Glutamatergic neuron (in vitro differentiated cells): Measurements from ENCODE around the gene OGFOD3. TPM values are rescaled to one million over a fixed set of nuclear protein-coding genes. Genes with fewer than 3 reads are reported as not detected.
"Not testable (repeated sequence)": the region's sequence is repeated elsewhere in the genome, so short reads cannot be mapped to it uniquely, and the experiment has no call there.

Experiments used
- DNase-seq: peaks from one replicate; pipeline ENCODE4 v3.0.0; 2022
- H3K27ac Mint-ChIP-seq: one replicate; pipeline ENCODE4 v1.8.0; 2020; ENCODE audit warnings: mild to moderate bottlenecking, mixed read lengths, inconsistent platforms; ENCODE audit not compliant: unreplicated experiment
- H3K27me3 Mint-ChIP-seq: one replicate; pipeline ENCODE4 v1.8.0; 2020; ENCODE audit warnings: mild to moderate bottlenecking, moderate library complexity, mixed read lengths, inconsistent platforms; ENCODE audit not compliant: unreplicated experiment
- H3K36me3 Mint-ChIP-seq: one replicate; pipeline ENCODE4 v1.8.0; 2020; ENCODE audit warnings: mild to moderate bottlenecking, mixed read lengths, inconsistent platforms; ENCODE audit not compliant: unreplicated experiment
- H3K4me1 Mint-ChIP-seq: one replicate; pipeline ENCODE4 v1.8.0; 2020; ENCODE audit warnings: mild to moderate bottlenecking, low read depth, mixed read lengths, inconsistent platforms; ENCODE audit not compliant: unreplicated experiment
- H3K4me3 Mint-ChIP-seq: one replicate; pipeline ENCODE4 v1.8.0; 2020; ENCODE audit warnings: mild to moderate bottlenecking, mixed read lengths, inconsistent platforms; ENCODE audit not compliant: unreplicated experiment
- H3K9me3 Mint-ChIP-seq: one replicate; pipeline ENCODE4 v1.8.0; 2020; ENCODE audit warnings: mild to moderate bottlenecking, moderate library complexity, mixed read lengths, inconsistent platforms; ENCODE audit not compliant: unreplicated experiment
- total RNA-seq: library from RNA; stranded (reverse); fragmentation: NEBNext Ultra II Directional; extraction: Animal tissue kit (Norgen Biotek cat#: 25700); gene quantifications from one replicate; pipeline ENCODE4 v1.2.1, GENCODE V29; 2021; ENCODE audit not compliant: unreplicated experiment
- TF ChIP-seq, protein P1 (sequence below): fragments of 200-600 bp; sonication (generic); IDR thresholded peaks from one replicate; pipeline ENCODE4 v1.5.0; 2021; ENCODE audit not compliant: partially characterized antibody, unreplicated experiment

OGFOD3 gene
- total RNA-seq, 1 donor from 2014 or later, result 23.0 TPM

DNA sequence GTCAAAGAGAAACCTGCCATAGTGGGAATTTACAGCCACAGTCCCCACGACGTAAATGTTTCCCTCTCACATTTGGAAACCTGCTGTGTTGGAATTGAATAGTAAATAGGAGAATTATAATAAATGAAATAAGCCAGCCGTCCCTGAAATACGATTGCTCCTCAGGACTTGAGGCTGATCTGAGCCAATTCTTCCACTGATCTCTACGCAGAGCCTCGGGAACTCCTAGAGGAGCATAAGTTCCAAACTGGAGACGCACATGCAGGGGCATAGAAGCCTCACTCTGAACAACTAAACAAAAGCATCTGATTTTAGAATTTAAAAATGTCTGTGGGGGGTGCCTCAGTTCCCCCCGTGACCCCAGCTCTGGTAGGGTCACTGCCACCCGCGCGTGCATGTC is 69.5 kb downstream of the OGFOD3 start:
- TF ChIP-seq, protein P1, sequence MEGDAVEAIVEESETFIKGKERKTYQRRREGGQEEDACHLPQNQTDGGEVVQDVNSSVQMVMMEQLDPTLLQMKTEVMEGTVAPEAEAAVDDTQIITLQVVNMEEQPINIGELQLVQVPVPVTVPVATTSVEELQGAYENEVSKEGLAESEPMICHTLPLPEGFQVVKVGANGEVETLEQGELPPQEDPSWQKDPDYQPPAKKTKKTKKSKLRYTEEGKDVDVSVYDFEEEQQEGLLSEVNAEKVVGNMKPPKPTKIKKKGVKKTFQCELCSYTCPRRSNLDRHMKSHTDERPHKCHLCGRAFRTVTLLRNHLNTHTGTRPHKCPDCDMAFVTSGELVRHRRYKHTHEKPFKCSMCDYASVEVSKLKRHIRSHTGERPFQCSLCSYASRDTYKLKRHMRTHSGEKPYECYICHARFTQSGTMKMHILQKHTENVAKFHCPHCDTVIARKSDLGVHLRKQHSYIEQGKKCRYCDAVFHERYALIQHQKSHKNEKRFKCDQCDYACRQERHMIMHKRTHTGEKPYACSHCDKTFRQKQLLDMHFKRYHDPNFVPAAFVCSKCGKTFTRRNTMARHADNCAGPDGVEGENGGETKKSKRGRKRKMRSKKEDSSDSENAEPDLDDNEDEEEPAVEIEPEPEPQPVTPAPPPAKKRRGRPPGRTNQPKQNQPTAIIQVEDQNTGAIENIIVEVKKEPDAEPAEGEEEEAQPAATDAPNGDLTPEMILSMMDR, result no peak
- Mint-ChIP-seq H3K4me3 (no peak overlapping the region), H3K4me1 (no peaks in the 10 kb centered on the region), H3K27ac (no peak overlapping the region), H3K9me3 (no peaks in the 10 kb centered on the region), H3K36me3 (no peaks in the 10 kb centered on the region), H3K27me3 (peaks cover 2% of the 10 kb centered on the region)
- no peak for DNase-seq

DNA sequence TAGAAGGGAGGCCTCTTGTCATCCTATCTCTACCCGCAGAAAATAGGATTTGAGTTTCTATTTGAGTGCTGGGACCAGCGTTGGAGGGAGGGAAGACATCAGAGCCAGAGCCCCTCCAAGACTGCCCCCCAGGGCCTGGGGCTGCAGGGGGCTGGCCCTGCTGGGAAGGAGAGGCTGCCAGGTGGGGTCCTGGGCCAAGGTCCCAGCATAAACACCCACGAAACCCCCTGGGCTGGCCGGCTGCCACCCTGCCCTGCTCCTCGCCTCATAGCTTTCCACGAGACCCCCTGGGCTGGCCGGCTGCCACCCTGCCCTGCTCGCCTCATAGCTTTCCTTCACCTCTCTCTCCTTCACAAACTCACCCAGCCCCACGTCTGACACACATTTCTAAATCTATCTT is 70.0 kb downstream of the OGFOD3 start:
- H3K27ac Mint-ChIP-seq, result no peak overlapping the region
- no peaks in the 10 kb centered on the region for H3K9me3 Mint-ChIP-seq
- H3K4me1 Mint-ChIP-seq, result no peaks in the 10 kb centered on the region
- DNase-seq, result no peak
- TF ChIP-seq, protein P1, result no peak
- H3K36me3 Mint-ChIP-seq, result no peaks in the 10 kb centered on the region
- H3K27me3 Mint-ChIP-seq, result peaks cover 2% of the 10 kb centered on the region
- H3K4me3 Mint-ChIP-seq, result no peak overlapping the region

DNA sequence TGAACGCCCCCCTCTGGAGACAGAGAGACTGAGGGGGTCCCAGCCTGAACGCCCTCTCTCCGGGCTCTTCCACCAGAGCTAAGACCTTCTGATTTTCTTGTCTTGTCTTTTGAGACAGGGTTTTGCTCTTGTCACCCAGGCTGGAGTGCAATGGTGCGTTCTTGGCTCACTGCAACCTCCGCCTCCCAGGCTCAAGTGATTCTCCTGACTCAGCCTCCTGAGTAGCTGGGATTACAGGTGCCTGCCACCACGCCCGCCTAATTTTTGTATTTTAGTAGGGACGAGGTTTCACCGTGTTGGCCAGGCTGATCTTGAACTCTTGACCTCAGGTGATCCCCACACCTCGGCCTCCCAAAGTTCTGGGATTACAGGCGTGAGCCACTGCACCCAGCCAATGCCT is 70.4 kb downstream of the OGFOD3 start:
- H3K4me3 Mint-ChIP-seq, H3K27me3 Mint-ChIP-seq, DNase-seq, H3K36me3 Mint-ChIP-seq, H3K27ac Mint-ChIP-seq, H3K9me3 Mint-ChIP-seq, H3K4me1 Mint-ChIP-seq: not testable (repeated sequence)

DNA sequence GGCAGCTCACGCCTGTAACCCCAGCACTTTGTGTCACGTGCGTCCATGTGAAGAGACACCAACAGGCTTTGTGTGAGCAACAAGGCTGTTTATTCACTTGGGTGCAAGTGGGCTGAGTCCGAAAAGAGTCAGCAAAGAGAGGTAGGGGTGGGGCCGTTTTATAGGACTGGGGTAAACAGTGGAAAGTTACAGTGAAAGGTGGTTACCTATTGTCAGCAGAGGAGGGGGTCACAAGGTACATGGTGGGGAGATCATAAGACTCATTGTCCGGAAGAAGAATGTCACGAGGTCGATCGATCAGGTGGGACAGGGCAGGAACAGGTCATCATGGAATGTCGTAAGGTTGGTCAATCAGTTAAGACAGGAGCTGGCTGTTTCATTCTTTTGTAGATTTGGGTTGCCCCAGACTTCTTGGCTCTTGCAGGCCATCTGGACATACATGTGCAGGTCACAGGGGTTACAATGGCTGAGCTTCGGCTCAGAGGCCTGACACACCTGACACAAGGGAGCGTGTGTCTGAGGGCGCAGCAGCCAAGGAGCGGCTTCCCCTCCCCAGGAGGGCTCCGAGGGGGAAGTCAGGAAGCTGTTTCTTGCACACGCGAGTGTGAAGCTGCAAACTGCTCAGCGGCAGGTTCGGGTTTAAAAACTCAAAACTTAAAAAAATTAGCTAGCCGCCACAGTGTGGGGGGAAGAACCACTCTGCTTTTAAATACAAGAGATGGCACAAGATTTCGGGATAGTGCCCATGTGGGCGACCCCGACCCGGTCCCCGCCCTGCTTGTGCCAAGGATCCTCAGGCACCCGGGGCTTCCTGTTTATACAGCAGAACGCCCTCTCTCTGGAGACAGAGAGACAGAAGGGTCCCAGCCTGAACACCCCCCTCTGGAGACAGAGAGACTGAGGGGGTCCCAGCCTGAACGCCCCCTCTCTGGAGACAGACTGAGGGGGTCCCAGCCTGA is 71.8 kb downstream of the OGFOD3 start:
- Mint-ChIP-seq H3K9me3 (no peaks in the 10 kb centered on the region), H3K4me3 (no peak overlapping the region)
- TF ChIP-seq, protein P1, result no peak

DNA sequence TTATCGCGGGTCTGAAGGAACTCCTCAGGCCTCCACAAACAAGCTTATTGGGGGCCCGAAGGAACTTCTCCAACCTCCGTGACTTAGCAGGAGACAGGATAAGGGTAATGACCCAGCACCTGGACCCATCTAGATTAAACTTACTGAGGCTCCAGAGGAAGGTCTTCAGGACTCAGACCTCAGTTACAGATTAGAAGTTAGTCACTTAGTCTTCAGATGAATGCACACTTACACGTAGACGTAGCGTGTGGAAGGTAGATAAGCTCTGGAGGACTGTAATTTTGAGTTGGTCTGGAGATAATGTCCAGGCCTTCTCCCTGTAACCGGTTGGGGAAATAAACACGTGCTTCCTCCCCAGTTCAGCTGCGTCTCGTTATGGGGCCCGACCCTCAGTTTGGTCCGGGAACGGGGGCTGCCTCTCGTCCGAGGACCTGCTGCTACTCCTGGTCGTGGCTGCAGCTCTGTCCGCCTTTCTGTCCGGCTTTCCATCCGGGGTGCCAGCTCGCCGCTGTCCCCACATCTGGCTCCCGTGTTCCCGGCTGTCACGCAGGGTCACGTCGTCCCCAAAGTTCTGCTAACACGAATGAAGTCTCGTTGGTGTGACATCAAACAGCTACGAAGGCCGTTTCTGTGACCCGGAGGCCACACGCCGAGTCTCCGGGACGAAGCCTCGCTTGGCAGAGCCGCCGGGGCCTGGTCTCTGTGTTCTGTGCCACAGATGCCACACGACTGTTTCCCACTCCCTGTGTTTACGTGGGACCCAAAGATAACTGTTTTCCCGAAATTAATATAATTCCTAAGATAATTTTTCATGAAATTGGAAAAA is 73.0 kb downstream of the OGFOD3 start:
- Mint-ChIP-seq H3K4me1 (no peaks in the 10 kb centered on the region), H3K27me3 (peaks cover 4% of the 10 kb centered on the region), H3K4me3 (no peak overlapping the region), H3K27ac (no peak overlapping the region), H3K9me3 (no peaks in the 10 kb centered on the region), H3K36me3 (no peaks in the 10 kb centered on the region)
- TF ChIP-seq, protein P1, result no peak
- no peak for DNase-seq

More for the DNA sequence above, 71.8 kb downstream of the OGFOD3 start:
- Mint-ChIP-seq H3K4me1 (no peaks in the 10 kb centered on the region), H3K36me3 (no peaks in the 10 kb centered on the region), H3K27ac (no peak overlapping the region), H3K27me3 (peaks cover 2% of the 10 kb centered on the region)
- no peak for DNase-seq
